ENCODE data around the gene DCST1. TPM values are rescaled to one million over a fixed set of nuclear protein-coding genes. Genes with fewer than 3 reads are reported as not detected.
"Not testable (repeated sequence)": the region's sequence is repeated elsewhere in the genome, so short reads cannot be mapped to it uniquely, and the experiment has no call there.

DCST1 gene, protein sequence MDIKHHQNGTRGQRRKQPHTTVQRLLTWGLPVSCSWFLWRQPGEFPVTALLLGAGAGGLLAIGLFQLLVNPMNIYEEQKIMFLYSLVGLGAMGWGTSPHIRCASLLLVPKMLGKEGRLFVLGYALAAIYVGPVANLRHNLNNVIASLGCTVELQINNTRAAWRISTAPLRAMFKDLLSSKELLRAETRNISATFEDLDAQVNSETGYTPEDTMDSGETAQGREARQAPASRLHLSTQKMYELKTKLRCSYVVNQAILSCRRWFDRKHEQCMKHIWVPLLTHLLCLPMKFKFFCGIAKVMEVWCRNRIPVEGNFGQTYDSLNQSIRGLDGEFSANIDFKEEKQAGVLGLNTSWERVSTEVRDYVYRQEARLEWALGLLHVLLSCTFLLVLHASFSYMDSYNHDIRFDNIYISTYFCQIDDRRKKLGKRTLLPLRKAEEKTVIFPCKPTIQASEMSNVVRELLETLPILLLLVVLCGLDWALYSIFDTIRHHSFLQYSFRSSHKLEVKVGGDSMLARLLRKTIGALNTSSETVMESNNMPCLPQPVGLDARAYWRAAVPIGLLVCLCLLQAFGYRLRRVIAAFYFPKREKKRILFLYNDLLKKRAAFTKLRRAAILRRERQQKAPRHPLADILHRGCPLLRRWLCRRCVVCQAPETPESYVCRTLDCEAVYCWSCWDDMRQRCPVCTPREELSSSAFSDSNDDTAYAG
- total RNA-seq: not detected

DNA sequence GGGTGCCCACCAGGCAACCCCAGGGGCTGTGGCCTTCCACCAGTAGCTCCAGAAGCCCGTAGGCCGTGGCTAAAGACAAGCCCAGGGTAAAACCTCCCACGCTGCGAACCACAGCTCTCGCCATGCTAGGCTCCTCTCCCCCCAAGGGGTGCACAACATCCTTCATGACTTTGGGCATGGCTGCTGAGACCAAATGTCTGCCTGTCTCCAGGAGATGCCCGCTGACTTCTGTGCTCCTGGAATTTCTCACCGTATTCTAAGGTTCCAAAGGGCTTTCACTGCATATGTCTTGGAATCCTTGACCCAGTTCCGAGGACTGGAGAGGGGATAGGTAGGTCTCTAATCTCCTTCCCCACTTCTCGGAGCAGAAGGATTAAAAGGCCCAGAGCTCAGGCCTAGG, at the start of gene DCST1, which contains the start of gene DCST2:
Gene DCST1, plus strand, starts transcription at position 301 of the 400 bp plus-strand sequence. CDS start 213 bp downstream, outside the sequence.
Gene DCST2, minus strand, starts transcription at position 258 of the 400 bp plus-strand sequence. Its CDS starts 80 bp downstream, at position 178.
- DNase-seq: no peak

DNA sequence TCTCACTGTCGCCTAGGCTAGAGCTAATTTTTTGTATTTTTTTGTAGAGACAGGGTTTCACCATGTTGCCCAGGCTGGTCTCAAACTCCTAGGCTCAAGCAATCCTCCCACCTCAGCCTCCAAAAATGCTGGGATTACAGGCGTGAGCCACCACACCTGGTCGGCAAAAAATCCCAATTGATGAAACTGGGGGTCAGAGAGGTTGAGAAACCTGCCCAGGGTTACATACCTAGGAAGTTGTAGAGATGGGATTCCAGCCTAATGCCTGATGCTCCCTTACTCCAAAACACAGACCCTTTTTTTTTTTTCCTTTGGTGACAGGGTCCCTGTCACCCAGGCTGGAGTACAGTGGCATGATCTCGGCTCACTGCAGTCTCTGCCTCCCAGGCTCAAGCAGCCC, 46.9 kb upstream of the DCST1 start:
- not testable (repeated sequence) for DNase-seq

GRCh38 chr1:154987326-154987725, 46.3 kb upstream of the DCST1 start:
- DNase-seq: no peak

DNA sequence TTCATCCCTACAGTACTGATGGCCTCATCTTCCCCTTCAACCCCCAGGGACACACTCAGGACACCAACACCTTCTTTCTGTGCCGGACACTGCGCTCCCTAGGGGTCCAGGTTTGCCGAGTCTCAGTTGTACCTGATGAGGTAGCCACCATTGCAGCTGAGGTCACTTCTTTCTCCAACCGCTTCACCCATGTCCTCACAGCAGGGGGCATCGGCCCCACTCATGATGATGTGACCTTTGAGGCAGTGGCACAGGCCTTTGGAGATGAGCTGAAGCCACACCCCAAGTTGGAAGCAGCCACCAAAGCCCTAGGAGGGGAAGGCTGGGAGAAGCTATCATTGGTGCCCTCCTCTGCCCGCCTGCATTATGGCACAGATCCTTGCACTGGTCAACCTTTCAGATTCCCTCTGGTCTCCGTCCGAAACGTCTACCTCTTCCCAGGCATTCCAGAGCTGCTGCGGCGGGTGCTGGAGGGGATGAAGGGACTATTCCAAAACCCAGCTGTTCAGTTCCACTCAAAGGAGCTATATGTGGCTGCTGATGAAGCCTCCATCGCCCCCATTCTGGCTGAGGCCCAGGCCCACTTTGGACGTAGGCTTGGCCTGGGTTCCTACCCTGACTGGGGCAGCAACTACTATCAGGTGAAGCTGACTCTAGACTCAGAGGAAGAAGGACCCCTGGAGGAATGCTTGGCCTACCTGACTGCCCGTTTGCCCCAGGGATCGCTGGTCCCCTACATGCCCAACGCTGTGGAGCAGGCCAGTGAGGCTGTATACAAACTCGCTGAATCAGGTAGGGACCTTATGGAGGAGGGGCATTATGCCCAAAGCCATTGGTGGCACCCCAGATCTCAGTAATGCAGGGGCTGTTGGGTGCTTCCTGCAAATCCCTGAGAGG, 45.3 kb upstream of the DCST1 start:
- DNase-seq: no peak

DNA sequence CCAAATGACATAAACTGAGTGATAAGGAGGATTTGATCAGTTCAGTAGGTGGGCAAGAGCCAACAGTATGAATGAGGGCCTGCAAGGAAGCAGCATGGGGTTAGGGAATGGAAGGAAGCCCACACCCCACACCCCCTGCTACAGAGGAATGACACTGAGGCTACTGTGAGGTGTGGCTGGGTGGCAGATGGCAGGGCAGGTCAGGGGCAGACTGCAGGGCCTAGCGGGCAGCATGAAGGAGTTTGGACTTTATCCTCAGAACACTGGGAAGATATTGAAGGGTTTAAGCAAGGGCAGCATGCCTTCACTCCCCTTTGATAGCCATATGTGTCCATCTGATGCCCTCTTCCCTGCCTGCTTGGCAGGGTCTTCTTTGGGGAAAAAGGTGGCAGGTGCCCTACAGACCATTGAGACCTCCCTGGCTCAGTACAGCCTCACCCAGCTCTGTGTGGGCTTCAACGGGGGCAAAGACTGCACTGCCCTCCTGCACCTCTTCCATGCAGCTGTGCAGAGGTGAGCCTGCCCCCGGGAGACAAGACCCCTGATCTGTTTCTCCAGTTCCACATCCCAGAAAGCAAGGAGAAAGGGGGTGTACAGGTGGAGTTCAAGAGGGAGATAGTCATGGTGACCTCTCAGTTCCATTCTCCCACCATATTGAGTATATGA, 44.3 kb upstream of the DCST1 start:
- no peak for DNase-seq

- no peak for DNase-seq
These were observed 43.3 kb upstream of the DCST1 start for GRCh38 chr1:154990276-154990675.

DNA sequence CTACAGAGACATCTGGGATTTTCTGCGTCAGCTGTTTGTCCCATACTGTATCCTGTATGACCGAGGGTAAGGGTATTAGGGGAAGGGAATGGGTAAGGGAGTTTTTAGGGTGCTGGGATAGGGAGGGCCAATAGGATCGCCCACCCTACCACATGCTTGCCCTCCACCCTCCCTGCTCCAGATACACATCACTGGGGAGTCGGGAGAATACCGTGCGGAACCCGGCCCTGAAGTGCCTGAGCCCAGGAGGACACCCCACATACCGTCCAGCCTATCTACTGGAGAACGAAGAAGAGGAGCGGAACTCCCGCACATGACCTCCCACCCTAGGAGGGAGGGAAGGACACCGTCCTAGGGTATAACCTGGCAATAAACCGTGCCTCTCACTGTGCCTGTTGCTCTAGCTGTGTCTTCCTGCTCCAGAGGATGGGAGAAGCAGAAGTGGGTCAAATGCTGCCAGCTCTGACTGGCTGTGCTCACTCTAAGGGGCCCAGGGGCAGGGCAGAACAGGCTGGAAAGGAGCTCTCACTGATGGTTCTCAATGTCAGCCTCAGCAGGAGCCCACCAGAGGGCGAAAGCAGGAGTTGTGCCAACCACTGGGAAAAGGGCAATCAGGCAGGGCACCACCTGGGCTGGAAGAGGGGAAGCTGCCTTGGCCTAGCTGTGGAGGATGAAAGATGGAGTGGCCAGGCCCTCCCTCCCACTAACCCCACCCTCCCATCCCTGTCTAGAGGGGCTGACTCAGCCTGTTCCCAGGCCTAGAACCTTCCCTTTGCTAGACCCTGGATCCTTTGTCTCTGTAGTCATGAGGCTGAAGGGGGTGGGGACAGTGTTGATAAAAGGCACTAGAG, 40.7 kb upstream of the DCST1 start:
- no peak for DNase-seq

DNA sequence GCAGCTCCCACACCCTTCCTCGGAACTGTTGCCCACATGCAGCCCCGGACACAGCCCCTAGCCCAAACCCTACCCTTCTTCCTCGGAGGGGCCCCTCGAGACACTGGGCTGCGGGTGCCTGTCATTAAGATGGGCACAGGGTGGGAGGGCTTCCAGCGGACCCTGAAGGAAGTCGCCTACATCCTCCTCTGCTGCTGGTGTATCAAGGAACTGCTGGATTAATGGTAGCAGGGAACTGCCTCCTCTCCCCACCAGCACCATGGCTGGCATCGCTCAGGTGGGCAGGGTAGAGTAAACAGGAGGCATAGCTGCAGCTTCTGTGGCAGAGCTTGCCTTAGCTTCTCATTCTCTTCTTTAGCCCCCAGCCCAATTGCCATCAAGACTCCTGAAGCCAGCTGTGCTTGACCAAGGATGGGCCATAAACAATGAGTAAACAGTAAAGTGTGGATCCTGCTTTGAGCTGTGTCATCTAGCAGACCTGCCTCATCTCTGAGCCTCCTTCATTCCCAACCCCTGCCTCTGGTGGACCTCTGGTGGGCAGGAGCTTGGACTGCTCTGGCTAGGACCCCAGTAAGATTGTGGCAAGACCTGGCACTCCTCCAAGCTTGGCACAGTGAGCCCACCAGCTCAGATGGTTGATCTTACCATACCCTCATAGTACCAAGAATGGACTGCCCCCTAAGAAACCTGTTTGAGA, 39.9 kb upstream of the DCST1 start, which contains the start of gene LENEP:
Gene LENEP, plus strand, starts transcription at position 15 of the 697 bp plus-strand sequence. Its CDS starts 22 bp downstream, at position 37.
- no peak for DNase-seq

- DNase-seq: no peak
These were observed 39.4 kb upstream of the DCST1 start for GRCh38 chr1:154994269-154994587.

GRCh38 chr1:154994591-154994990, 39.0 kb upstream of the DCST1 start:
- DNase-seq: no peak

GRCh38 chr1:154995301-154995983, 38.2 kb upstream of the DCST1 start:
- DNase-seq: peak; percentile 15

GRCh38 chr1:154996966-154997701, 36.5 kb upstream of the DCST1 start:
- DNase-seq: no peak

GRCh38 chr1:154998201-154998780, 35.3 kb upstream of the DCST1 start:
- DNase-seq: no peak

DNA sequence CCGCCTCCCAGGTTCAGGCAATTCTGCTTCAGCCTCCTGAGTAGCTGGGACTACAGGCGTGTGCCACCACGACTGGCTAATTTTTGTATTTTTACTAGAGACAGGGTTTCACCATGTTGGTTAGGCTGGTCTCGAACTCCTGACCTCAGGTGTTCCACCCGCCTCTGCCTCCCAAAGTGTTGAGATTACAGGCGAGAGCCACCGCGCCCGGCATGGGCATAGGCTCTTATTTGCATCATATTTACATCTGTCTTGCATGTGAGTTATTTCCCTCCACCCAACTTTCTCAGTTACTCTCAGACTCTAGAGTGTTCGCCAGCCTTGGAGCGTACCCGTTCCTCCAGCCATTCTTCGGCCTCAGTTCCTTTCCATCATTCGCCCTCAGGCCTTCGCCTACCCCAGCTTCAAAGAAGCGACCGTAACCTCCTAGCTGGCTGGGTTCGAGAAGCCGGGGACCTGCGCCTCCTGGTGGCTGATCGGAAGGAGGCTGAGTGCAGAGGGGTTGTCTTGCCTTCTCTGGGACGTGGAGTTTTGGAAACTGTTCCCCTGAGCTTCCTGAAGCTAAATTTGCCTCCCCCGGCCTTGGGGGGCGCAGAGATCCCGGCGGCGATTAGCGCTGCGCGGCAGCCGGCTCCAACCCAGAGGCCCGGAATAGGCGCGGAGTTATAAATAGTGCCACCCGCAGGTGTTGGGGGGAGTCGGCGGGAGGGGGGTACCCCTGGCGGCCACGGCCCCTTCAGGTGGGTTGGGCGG, 34.6 kb upstream of the DCST1 start:
- DNase-seq: peak; percentile 26

GRCh38 chr1:154999571-155000410, 33.8 kb upstream of the DCST1 start:
- no peak for DNase-seq

DNA sequence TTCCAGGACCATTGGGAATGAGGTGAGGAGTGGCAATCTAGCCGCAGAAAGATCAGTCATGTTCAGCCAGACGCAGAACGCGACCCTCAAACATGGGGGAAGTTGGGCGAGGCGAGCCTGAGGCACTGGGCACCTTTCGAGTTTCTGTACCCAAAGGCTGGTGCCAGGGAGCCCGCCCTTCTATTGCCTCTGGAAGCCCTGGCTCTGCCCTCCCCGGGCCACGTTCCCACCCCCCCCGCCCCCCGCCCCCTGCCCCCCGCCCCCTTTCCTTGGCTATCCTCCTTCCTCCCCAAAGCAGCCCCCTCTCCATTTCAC, 33.3 kb upstream of the DCST1 start:
- no peak for DNase-seq

Data from occipital lobe (tissue), 2 donors.